Measurements from ENCODE around the gene MT1E.

Gene MT1E

GRCh38 chr16:56600398-56600999, 25.1 kb upstream of the MT1E start:
- peaks cover 34% of the 10 kb centered on the region for H3K27me3 Mint-ChIP-seq (ENCODE audit: low read depth)
- H3K36me3 Mint-ChIP-seq (ENCODE audit: low read depth): no peaks in the 10 kb centered on the region
- H3K4me3 Mint-ChIP-seq: no peak overlapping the region
- H3K4me1 Mint-ChIP-seq (ENCODE audit: low read depth): peaks cover 7% of the 10 kb centered on the region
- H3K27ac Mint-ChIP-seq: no peak overlapping the region
- no peaks in the 10 kb centered on the region for H3K9me3 Mint-ChIP-seq

GRCh38 chr16:56601325-56601724, 24.3 kb upstream of the MT1E start:
- H3K27me3 Mint-ChIP-seq (ENCODE audit: low read depth): peaks cover 28% of the 10 kb centered on the region
- no peak overlapping the region for H3K27ac Mint-ChIP-seq
- no peaks in the 10 kb centered on the region for H3K9me3 Mint-ChIP-seq
- peaks cover 9% of the 10 kb centered on the region for H3K4me1 Mint-ChIP-seq (ENCODE audit: low read depth)
- H3K36me3 Mint-ChIP-seq (ENCODE audit: low read depth): no peaks in the 10 kb centered on the region
- H3K4me3 Mint-ChIP-seq: no peak overlapping the region

GRCh38 chr16:56603589-56603988, 22.0 kb upstream of the MT1E start:
- H3K36me3 Mint-ChIP-seq (ENCODE audit: low read depth): peaks cover 3% of the 10 kb centered on the region
- H3K9me3 Mint-ChIP-seq: no peaks in the 10 kb centered on the region
- H3K4me1 Mint-ChIP-seq (ENCODE audit: low read depth): peaks cover 25% of the 10 kb centered on the region
- peaks cover 18% of the 10 kb centered on the region for H3K27me3 Mint-ChIP-seq (ENCODE audit: low read depth)
- H3K27ac Mint-ChIP-seq: no peak overlapping the region
- H3K4me3 Mint-ChIP-seq: no peak overlapping the region

GRCh38 chr16:56604966-56605365, 20.6 kb upstream of the MT1E start:
- Mint-ChIP-seq H3K27ac (no peak overlapping the region), H3K4me3 (no peak overlapping the region), H3K4me1 (ENCODE audit: low read depth) (peaks cover 31% of the 10 kb centered on the region), H3K9me3 (no peaks in the 10 kb centered on the region), H3K27me3 (ENCODE audit: low read depth) (peaks cover 18% of the 10 kb centered on the region), H3K36me3 (ENCODE audit: low read depth) (peaks cover 6% of the 10 kb centered on the region)

- Mint-ChIP-seq H3K9me3 (no peaks in the 10 kb centered on the region), H3K27ac (no peak overlapping the region), H3K4me1 (ENCODE audit: low read depth) (peaks cover 32% of the 10 kb centered on the region), H3K4me3 (no peak overlapping the region), H3K36me3 (ENCODE audit: low read depth) (peaks cover 6% of the 10 kb centered on the region), H3K27me3 (ENCODE audit: low read depth) (peaks cover 13% of the 10 kb centered on the region)
Observed at GRCh38 chr16:56605475-56605874, 20.1 kb upstream of the MT1E start.

- peaks cover 37% of the 10 kb centered on the region for H3K4me1 Mint-ChIP-seq (ENCODE audit: low read depth)
- H3K4me3 Mint-ChIP-seq: no peak overlapping the region
- no peak overlapping the region for H3K27ac Mint-ChIP-seq
Observed at GRCh38 chr16:56606071-56606475, 19.5 kb upstream of the MT1E start.

GRCh38 chr16:56606476-56607108, 19.0 kb upstream of the MT1E start:
- peak overlapping the region; percentile 19 for H3K4me3 Mint-ChIP-seq

More at GRCh38 chr16:56606071-56606475, 19.5 kb upstream of the MT1E start:
- H3K27me3 Mint-ChIP-seq (ENCODE audit: low read depth): peaks cover 7% of the 10 kb centered on the region
- H3K9me3 Mint-ChIP-seq: no peaks in the 10 kb centered on the region
- peaks cover 6% of the 10 kb centered on the region for H3K36me3 Mint-ChIP-seq (ENCODE audit: low read depth)

GRCh38 chr16:56607109-56607618, 18.4 kb upstream of the MT1E start:
- Mint-ChIP-seq H3K9me3 (no peaks in the 10 kb centered on the region), H3K4me1 (ENCODE audit: low read depth) (peaks cover 42% of the 10 kb centered on the region), H3K36me3 (ENCODE audit: low read depth) (peaks cover 6% of the 10 kb centered on the region), H3K4me3 (peak overlapping the region; percentile 36), H3K27me3 (ENCODE audit: low read depth) (peaks cover 2% of the 10 kb centered on the region), H3K27ac (peak overlapping the region; percentile 65)

More at GRCh38 chr16:56606476-56607108, 19.0 kb upstream of the MT1E start:
- H3K27ac Mint-ChIP-seq: peak overlapping the region; percentile 28
- peaks cover 4% of the 10 kb centered on the region for H3K27me3 Mint-ChIP-seq (ENCODE audit: low read depth)
- peaks cover 42% of the 10 kb centered on the region for H3K4me1 Mint-ChIP-seq (ENCODE audit: low read depth)
- H3K9me3 Mint-ChIP-seq: no peaks in the 10 kb centered on the region
- peaks cover 6% of the 10 kb centered on the region for H3K36me3 Mint-ChIP-seq (ENCODE audit: low read depth)

- H3K27me3 Mint-ChIP-seq (ENCODE audit: low read depth): no peaks in the 10 kb centered on the region
- H3K4me3 Mint-ChIP-seq: peak overlapping the region; percentile 74
- no peaks in the 10 kb centered on the region for H3K9me3 Mint-ChIP-seq
- H3K36me3 Mint-ChIP-seq (ENCODE audit: low read depth): peaks cover 6% of the 10 kb centered on the region
- H3K27ac Mint-ChIP-seq: peak overlapping the region; percentile 85
- peaks cover 42% of the 10 kb centered on the region for H3K4me1 Mint-ChIP-seq (ENCODE audit: low read depth)
Observed at GRCh38 chr16:56607675-56608042, 17.9 kb upstream of the MT1E start.

GRCh38 chr16:56608043-56608875, 17.3 kb upstream of the MT1E start, which contains the start of gene MT2A:
Gene MT2A, plus strand, starts transcription at chr16:56608584. Its CDS starts 72 bp downstream, at chr16:56608656.
- Mint-ChIP-seq H3K27ac (peak within 1 kb of the TSS; percentile 99), H3K27me3 (ENCODE audit: low read depth) (no peaks in the 10 kb centered on the region), H3K4me3 (peak within 1 kb of the TSS; percentile 95), H3K36me3 (ENCODE audit: low read depth) (peaks cover 6% of the 10 kb centered on the region), H3K9me3 (no peaks in the 10 kb centered on the region), H3K4me1 (ENCODE audit: low read depth) (peaks cover 42% of the 10 kb centered on the region)

- peak overlapping the region; percentile 99 for H3K27ac Mint-ChIP-seq
- no peaks in the 10 kb centered on the region for H3K9me3 Mint-ChIP-seq
- H3K4me3 Mint-ChIP-seq: peak overlapping the region; percentile 95
- peaks cover 6% of the 10 kb centered on the region for H3K36me3 Mint-ChIP-seq (ENCODE audit: low read depth)
- H3K27me3 Mint-ChIP-seq (ENCODE audit: low read depth): no peaks in the 10 kb centered on the region
- H3K4me1 Mint-ChIP-seq (ENCODE audit: low read depth): peaks cover 46% of the 10 kb centered on the region
Observed at GRCh38 chr16:56608876-56609462, 16.6 kb upstream of the MT1E start.

GRCh38 chr16:56609463-56609921, 16.1 kb upstream of the MT1E start:
- peaks cover 6% of the 10 kb centered on the region for H3K36me3 Mint-ChIP-seq (ENCODE audit: low read depth)
- no peaks in the 10 kb centered on the region for H3K27me3 Mint-ChIP-seq (ENCODE audit: low read depth)
- peaks cover 51% of the 10 kb centered on the region for H3K4me1 Mint-ChIP-seq (ENCODE audit: low read depth)
- peak overlapping the region; percentile 99 for H3K27ac Mint-ChIP-seq
- no peaks in the 10 kb centered on the region for H3K9me3 Mint-ChIP-seq
- H3K4me3 Mint-ChIP-seq: peak overlapping the region; percentile 95

- Mint-ChIP-seq H3K36me3 (ENCODE audit: low read depth) (peaks cover 6% of the 10 kb centered on the region), H3K4me1 (ENCODE audit: low read depth) (peaks cover 56% of the 10 kb centered on the region), H3K27ac (peak overlapping the region; percentile 99), H3K27me3 (ENCODE audit: low read depth) (no peaks in the 10 kb centered on the region), H3K4me3 (peak overlapping the region; percentile 95), H3K9me3 (no peaks in the 10 kb centered on the region)
Observed at GRCh38 chr16:56610017-56610608, 15.5 kb upstream of the MT1E start.

- peaks cover 6% of the 10 kb centered on the region for H3K36me3 Mint-ChIP-seq (ENCODE audit: low read depth)
- no peaks in the 10 kb centered on the region for H3K9me3 Mint-ChIP-seq
- H3K4me1 Mint-ChIP-seq (ENCODE audit: low read depth): peaks cover 59% of the 10 kb centered on the region
- peak overlapping the region; percentile 99 for H3K27ac Mint-ChIP-seq
- peak overlapping the region; percentile 95 for H3K4me3 Mint-ChIP-seq
- H3K27me3 Mint-ChIP-seq (ENCODE audit: low read depth): no peaks in the 10 kb centered on the region
Observed at GRCh38 chr16:56610609-56611111, 14.9 kb upstream of the MT1E start.

All from T-helper 1 cell treated with Interleukin-12 subunit alpha and Interleukin-12 subunit beta and Interleukin-4 antibody, amounts not matched to agents 30 μg/mL and 1 μg/mL, for 36 hours (primary cell).